GM18526 (cell line): ENCODE results near the gene CCPG1.
A peak's percentile ranks its signal among the peaks of the same experiment; 100 is the strongest.

Experiments
- POLR2A ChIP-seq: IDR thresholded peaks from 3 replicates; pipeline ENCODE4 v1.6.1; 2011; ENCODE audit not compliant: insufficient read length; ENCODE audit errors: extremely low read depth

The CCPG1 gene

DNA sequence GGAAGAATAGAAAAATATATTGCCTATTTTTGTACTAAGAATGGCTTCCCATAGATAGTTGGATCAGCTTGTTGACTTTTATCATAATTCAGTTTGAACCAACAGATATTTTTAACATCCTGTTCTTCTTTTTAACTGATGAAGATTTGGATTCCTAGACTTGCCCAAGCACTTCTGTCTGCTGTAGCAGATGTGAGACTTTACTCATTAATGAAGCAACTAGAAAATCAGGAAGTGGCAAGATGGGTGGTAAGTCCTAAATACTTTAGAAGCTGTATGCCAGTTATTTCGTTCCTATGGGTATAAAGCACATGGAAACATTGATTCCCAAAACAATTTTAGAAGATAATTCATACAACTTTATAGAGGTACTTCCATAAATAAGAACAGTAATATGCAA lies 80.8 kb downstream of the CCPG1 start:
- no peak for TF ChIP-seq POLR2A

DNA sequence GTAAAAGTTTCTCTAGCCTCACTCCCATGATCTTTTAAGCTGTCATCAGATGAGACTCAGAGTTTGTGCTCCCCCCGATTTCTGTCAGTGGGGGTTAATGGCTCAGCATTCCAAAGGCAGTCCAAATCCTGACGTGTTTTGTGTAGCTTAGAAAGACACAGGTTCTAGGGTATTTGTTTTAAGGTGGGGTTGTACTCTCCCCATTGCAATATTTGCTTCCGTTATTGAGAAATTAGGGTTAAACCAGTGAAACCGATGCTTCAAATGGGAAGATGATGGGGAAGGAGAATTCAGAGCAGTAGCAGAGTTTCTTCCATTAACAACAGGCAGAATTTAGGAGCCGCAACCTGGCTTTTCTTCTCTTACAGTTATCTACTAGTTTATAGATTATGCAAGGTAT lies 85.7 kb downstream of the CCPG1 start:
- TF ChIP-seq POLR2A, result no peak

DNA sequence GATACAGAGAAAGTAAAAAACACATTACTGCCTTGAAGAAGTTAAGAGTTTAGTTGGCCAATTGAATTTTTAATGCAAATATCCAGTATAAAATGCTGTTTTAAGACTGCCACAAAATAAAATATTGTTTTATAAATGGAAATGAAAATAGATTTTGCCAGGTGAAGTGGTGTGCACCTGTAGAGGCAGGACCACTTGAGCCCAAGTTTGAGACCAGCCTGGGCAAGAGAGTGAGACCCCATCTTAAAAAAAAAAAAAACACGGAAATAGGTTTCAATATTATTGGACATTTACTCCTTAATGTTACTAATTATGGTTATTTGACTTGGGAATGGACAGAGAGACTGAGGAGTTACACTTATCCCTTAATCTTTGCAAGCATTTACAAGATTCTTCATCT lies 87.2 kb downstream of the CCPG1 start:
- TF ChIP-seq POLR2A, result no peak

DNA sequence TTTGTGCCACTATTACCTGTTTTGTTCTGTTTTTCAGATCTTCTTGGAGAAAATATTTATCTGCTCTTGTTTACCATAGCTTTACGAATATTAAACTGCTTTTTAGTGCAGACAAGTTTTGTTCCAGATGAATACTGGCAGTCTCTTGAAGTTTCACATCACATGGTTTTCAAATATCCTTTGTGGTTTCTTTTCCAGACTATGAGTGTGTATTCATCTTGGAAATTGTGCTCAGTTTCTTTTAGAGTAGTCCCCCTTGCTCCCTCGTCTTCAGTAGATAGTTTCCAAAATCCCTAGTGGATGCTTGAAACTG lies 88.0 kb downstream of the CCPG1 start:
- no peak for TF ChIP-seq POLR2A

DNA sequence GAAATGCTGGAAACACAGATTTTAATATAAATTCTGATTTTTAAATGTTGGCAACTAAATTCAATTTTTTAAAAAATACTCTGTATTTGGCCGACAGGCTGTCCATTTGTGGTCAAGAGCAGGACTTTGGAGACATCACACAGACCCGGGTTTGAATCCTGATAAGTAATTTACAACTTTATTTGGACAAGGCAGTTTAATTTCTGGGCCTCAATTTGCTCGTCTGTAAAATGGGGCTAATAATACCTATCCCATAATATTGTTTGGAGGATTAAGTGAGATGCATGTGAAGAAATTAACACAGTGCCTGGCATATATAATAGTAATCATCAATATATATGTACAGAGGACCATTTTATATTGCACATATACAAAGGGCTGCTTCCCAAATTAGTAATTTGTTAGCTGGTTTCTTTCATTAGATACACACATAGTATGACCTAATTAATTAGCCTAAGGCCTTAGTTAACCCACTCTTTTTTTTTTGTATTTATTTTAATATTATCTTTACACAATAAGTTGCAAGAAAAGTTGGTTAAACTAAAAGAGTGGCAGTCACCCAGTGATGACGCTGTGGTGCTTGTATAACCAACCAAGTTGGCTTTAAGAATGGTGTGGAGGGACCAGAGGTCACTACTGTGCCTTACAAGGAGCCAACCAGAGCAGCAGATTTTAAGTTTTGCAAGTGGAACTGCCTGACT lies 88.5 kb downstream of the CCPG1 start:
- TF ChIP-seq POLR2A, result no peak

DNA sequence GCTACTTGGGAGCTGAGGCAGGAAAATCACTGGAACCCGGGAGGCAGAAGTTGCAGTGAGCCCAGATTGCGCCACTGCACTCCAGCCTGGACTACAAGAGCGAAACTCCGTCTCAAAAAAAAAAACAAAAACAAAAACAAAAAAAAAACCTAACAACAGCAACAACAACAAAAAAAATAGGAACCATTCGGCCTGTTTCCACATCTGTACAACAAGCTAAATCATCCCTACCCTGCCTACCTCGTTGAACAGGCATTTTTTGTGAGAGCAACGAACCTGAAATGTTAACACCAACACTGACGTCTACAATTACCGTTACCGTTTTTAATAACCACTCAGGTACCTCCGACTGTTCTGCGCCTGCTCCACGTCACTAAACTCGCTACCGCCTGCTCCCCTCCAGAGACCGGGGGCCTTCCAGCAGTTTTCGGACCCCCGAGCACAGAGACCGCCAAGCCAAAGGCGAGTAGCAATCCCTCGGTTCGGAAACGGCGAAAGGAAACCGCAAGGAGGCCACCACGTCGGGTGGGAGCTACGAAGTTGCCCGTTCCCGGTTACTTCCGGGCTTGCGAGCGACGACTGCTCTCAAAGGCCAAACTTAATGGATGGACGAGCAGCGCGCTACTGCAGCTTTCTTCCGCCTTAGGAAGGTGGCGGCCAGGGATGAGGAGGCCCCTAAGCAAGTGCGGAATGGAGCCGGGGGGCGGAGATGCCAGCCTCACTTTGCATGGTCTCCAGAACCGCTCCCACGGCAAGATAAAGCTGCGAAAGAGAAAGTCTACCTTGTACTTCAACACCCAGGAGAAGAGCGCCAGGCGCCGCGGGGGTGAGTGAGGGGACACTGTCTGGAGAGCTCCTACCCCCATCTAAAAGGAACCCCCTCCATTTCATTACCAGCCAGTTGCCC lies 89.3 kb downstream of the CCPG1 start, which contains the start of the genes PIGB and PIGBOS1:
Gene PIGB (plus strand): TSS at position 635 of the 907 bp plus-strand sequence. CDS start 29 bp downstream, at position 664.
Gene PIGBOS1 (minus strand): TSS at position 536 of the 907 bp plus-strand sequence. CDS start 1,331 bp downstream, outside the sequence.
- TF ChIP-seq POLR2A, result peak; percentile 87
